ENCODE measurements around the gene VDAC2.

Gene VDAC2

DNA sequence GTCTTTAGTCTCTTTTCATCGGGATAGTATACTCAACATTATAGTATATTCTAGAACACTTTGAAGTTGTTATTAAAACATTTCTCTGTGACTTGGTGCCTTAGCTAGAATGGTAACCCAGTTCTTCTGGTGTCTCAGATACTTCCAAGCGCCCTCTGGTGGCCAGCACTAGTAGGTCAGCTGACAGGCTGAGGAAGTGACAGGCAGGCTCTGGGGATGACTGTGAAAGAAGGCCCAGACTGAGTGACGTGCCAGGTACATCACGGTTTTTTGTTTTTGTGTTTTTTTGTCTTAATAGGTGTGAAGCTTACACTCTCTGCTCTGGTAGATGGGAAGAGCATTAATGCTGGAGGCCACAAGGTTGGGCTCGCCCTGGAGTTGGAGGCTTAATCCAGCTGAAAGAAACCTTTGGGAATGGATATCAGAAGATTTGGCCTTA is 20.0 kb downstream of the VDAC2 start:
- DNase-seq (ENCODE audit: low read depth in 2 of 2), result peak; percentile 91

DNA sequence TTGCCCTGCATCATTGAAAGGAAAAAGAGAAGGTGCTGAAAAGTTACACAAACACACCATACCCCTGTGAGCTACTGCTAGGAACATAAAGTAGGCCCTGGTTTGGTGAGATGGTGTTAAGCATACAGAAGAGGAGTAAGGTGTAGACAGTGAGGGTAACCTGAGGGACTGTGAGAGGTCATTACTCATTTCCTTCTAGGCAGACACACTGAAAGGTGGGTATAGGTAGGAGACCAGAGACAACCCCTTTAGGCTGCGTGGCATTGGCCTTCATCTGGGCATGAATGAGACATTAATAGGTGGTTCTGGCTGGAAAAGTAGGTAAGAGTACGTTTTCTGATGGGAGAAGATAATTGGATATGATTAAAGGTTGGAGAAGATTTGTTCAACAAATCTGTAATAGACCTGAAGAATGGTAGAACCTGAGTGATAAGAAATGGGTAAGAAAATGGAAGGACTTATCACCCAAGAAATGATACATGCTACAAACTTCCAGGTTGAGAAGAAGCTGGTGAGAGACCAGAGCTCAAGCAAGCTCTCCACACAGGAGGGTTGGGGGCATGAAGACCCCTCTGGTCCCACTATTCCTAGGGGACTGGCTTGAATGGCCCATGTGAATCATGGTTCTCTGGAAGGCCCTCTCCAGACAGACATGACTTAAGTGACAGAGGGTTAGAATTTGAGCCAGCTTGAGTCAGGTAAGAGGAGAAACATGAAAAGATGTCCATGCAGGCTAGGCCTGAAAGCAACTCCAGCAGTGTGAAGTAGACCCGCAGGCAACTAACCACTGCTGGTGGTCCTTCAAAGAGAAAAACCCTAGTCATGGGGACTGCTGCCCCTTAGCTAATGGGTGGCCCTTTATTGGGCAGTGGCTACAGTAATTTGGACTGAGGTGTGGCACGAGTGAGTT is 21.3 kb downstream of the VDAC2 start:
- DNase-seq (ENCODE audit: low read depth in 2 of 2), result no peak

DNA sequence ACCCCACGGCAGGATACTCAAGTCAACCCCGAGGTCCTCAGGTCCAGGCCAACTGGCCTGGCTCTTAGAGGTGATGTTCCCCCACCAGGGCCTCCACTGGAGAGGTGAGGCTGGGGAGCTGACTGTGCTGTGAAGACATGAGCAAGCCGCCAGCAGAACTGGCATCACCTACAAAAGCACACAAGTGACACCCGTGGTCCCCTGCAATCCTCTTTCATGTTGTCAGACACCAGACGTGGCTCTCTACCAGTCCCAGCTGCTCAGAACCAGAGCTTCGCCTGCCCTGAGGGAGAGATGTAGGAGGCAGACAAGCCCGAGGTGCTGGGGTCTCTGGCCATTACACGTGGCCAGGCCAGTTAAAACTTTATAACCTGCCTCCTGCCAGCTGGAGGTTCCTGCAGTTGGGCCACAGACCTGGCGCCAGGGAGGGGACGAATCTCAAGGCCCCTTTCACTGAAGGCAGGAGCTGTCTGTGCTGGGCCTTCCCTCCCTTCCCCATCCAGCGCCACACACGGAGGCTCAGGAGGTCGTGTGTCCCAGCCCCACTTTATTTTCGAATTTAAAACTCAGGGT is 22.9 kb downstream of the VDAC2 start:
- DNase-seq (ENCODE audit: low read depth in 2 of 2), result no peak

DNA sequence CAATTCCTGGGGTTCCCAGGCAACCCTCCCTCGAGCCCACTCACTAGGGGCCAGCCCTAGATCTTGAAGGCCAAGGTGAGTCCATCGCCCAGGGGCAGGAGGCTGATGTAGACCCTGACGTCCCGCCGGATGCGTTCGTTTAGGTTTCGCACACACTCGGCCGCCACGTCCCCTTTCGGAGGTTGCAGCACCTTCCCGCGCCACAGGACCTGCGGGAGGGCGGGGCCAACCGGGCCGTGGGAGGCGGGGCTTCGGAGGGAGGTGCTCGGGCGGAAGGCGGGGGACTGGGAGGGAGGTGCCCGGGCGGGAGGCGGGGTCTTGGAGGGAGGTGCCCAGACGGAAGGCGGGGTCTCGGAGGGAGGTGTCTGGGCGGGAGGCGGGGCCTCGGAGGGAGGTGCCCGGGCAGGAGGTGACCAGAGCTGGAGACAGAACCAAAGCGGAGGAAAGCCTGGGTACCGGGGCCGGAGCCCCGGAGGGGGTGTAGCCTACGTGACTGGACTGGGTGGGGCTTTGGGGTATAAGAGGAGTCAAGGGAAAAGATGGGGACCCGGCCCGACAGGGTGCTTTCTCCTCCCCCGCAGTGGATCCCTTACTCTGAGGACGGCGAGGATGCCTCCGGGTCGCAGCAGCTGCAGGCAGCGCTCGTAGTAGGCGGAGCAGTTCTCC is 23.6 kb downstream of the VDAC2 start:
- DNase-seq (ENCODE audit: low read depth in 2 of 2), result peak; percentile 98 to 99

DNA sequence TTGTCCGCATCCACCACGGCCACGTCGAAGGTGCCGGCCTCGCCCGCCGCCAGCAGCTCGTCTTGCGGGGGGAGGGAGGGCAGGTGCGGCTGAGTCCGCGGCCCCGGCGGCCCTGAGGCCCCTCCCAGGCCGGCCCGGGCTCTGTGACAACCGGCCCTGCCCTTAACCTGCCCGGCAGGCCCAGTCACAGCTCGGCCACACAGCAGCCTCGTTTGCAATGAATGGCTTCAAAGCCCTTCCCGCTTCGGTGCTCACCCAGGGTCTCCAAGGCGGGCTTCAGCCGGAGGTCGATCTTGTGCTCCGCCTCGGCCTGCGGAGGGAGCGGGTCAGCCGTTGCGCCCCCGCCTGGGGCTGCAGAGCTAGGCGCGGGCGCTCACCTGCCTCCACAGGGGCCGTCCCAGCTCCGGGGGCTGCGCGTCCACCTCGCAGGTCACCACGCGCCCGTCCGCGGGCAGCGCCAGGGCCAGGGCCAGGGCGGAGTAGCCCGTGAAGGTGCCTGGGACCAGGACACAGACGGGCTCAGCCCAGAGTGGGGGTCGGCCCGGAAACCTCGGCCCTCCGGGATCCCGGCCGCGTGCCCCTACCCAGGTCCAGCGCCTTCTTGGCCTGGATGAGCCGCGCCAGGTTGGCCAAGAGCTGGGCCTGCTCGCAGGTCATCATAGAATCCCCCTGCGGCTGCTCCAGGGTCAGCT is 24.2 kb downstream of the VDAC2 start:
- DNase-seq (ENCODE audit: low read depth in 2 of 2), result peak in 1 of 2 donors; percentile 15

DNA sequence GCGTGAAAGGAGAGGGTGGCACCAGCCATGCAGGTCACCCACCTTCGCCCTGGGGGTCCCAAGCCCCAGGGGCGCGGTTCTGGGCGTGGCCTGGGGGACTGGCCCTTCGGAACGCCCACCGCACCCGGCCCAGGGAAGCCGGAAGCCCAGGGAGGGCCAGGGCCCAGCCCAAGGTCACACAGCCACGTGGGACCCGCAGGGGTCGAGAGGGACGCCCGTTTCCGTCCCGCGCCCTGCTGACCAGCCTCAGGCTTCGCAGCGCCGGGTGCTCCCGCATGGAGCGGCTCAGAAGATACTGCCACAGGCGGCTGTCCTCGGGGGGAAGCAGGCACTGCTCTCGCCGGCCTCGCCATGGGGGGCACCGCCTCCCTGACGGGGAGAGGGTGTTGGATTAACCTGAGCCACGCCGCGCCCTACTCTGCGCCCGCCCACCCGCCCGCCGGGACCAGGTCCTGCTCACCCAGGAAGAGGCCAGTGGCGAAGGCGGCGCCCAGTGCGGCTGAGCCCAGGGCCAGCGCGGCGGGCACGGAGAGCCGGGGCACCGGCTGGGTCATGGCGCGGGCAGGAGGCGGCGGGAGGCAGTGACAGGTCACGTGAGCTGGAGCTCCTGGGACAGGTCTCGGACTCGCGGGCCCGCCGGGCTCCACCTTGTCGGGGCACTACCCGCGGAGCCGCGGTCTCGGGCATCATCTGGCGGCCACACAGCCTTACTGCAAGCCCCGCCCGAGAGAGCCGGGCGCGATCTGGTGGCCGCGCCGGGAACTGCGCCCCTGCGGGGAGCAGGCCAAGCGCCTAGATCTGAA is 25.0 kb downstream of the VDAC2 start, which contains the start of gene COMTD1:
TSS of gene COMTD1 (minus strand) at position 583 of the 803 bp plus-strand sequence. CDS start at position 554, 29 bp downstream.
- peak; percentile 91 to 92 for DNase-seq (ENCODE audit: low read depth in 2 of 2)

DNA sequence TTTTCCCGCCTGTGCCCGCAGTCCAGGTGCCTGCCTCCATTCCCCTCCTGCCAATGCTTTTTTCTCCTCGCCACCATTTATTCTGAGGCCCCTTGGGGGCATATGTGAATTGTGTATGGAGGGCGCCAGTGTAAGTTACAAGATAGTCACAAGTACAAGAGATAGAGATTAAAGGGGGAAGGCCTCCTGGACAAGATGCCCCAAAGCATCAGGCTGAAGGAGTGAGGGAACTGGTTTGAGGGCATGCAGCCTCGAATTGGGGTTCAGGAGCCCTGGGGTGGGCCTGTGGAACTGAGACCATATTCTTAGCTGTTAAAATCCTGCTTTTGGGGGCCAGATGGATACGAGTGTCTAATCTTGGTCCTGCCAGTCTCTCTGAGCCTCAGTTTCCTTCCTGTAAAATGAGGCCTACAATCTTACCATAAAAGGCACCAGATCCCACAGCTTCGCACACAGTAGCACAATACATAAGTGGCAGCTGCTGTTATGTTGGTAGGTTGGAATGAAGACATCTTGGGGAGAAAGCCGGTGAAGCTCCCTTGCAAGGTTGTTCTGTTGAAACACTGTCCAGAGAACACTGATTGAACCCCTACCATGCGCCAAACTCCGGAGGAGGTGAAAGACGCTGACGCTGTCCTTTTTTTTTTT is 25.7 kb downstream of the VDAC2 start:
- DNase-seq (ENCODE audit: low read depth in 2 of 2), result no peak

DNA sequence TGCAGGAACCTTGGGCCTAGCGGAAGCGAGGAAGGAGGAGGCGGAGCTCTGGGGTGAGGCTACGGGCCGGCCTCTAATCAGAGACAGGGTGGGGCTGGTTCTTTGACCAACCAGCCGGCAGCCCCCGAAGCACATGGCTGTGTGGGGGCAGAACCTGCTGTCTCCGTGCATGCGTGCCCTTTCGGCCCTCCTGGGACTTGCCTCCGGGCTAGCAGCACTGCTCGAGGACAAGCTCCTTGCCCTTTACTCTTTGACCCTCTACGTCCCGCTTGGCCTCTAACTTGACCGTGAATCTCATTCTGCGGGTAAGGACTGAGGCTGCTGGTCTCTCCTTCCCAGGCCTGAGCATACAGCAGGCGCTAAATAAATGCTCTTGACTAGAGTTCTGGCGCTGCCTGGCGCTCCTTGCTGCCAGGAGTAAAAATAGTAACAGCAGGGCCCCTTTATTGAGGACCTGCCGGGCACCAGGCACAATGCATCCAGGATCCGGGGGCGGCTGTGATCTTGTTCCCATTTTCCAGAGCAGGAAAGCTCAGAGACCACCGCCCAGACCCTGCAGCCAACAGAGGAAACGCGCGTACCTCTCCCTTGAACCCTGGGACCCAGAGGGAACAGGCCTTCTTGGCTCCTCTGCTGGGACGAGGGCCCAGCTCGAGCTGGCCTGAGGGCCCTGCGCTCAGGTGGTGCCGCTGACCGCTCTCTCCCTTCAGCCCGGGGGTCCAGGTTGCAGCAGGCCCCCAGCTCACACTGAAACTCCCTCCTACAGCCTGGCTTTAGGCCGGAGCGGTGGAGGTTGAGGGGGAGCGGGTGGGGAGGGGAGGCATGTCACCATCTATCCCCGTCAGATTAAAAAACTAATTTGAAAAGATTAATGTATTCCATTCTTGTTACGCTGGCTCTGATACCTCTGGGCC is 27.8 kb downstream of the VDAC2 start:
- DNase-seq (ENCODE audit: low read depth in 2 of 2), result no peak

DNA sequence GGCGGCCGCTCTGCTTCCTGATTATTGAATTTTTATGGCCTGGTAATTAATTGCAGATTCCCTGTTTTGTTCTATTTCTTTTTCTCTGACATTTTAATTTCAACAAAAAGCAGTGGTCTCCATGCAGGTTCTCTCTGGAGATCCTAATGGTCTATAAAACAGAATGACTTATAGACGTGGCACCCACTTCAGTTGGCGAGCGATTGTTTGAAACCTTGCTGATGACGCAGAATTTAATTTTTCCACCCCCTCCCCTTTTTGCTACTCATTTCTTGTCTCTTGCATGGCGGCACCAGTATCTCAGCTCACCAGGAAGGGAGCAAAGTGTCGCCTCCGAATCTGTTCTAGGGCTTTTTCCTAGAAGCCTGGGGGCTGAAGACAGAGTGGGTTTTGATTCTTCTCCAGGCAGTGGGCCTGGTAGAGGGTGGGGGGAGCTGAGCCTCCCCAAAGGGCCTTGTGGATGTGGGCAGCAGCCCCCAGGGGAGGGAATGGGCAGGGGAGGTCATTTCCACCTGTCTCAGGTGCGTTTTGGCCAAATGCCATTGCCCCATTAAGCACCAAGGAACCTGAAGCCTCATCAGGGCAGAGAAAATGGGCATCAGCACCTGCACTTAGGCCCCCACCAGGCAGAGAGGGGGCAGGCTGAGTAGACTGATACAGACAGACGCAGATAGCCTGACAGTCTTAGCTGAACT is 28.6 kb downstream of the VDAC2 start:
- no peak for DNase-seq (ENCODE audit: low read depth in 2 of 2)

DNA sequence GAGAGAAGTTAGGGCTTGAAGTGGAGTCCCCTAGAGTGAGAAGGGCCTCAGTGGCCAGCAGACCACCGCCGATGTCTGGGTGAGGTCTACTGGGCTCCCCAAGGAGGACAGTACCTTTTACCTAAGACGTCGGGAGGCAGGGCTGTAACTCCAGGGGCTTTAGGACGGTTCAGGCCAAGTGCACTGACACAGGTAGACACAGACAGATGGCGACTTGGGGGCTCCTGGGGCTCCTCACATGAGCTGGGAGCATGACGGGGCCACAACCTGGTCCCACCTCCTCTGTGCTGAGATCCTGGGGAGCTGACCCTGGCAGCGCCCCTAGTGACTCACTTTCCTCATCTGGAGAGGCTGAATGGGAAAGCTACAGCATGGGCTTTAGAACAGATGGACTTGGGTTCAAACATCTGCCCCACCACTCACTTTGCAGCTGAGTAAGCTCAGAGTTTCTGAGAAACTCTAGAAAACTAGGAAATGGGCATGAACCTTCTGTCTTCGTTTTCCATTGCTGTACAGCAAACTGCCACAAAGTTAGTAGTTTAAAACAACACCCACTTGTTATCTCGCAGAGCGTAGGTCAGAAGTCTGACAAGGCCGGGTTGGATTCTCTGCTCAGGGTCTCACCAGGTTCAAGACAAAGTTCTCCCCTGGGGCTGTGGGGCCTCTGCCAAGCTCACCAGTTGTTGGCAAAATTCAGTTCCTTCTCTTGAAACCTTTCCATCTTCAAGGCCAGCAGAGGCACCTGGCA is 29.9 kb downstream of the VDAC2 start:
- DNase-seq (ENCODE audit: low read depth in 2 of 2), result no peak

DNA sequence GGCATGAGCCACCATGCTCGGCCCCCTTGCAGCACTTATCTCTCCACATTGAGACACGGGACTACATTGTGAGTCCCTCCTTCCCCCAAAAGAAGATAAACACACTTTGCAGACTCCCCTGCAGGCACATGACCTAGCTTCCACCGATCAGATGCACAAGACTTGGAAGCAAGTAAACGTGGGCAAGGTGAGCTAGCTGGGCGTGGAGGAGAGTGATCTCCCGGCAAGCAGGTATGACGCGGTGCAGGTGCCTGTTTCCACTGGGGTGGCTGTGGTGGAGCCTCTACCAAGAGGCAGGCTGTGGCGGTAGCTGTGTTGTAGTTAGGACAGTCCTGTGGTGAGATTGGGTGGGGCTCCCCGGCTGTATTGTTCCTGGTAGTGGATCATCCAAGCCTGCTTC is 32.8 kb downstream of the VDAC2 start:
- no peak for DNase-seq (ENCODE audit: low read depth in 2 of 2)

DNA sequence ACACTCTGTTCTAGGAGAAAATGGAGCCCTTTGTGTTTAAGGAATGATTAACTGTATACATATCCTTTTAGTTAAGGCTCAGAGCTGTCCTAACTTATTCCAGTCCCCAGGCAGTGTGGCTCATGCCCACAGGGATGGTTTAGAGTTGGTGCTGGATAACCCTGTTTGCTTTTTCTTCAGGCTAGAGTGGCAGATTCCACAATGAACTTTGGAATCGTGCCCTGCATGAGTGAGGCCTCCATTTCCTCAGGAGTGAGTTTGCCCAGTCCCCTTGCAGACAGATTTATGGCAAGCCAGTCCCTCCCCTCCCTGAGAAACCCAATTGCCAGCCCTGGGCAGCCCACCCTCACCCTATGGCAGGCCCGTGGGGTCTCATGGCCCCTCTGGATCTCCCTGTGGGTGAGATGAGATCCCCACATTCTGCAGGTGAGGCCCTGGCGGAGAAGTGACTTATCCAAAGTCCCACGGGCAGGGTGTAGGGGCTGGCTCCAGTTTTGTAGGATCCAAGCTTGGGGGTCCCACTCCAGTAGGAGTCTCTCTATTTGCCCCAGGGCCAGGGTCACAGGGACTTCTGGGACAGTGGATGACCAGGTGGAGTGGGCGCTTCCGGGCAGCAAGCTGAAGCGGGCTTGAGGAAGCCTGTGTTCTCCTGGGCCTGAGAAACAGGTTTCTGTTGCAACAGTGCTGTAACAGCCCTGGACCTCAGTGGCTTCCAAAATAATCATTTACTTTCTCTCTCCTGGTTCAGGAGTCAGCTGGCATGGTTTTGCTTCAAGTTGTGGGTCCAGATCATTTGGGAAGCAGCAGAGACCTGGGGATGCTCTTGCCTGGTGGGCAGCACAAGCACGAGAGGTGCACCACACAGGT is 34.1 kb downstream of the VDAC2 start:
- no peak for DNase-seq (ENCODE audit: low read depth in 2 of 2)

DNA sequence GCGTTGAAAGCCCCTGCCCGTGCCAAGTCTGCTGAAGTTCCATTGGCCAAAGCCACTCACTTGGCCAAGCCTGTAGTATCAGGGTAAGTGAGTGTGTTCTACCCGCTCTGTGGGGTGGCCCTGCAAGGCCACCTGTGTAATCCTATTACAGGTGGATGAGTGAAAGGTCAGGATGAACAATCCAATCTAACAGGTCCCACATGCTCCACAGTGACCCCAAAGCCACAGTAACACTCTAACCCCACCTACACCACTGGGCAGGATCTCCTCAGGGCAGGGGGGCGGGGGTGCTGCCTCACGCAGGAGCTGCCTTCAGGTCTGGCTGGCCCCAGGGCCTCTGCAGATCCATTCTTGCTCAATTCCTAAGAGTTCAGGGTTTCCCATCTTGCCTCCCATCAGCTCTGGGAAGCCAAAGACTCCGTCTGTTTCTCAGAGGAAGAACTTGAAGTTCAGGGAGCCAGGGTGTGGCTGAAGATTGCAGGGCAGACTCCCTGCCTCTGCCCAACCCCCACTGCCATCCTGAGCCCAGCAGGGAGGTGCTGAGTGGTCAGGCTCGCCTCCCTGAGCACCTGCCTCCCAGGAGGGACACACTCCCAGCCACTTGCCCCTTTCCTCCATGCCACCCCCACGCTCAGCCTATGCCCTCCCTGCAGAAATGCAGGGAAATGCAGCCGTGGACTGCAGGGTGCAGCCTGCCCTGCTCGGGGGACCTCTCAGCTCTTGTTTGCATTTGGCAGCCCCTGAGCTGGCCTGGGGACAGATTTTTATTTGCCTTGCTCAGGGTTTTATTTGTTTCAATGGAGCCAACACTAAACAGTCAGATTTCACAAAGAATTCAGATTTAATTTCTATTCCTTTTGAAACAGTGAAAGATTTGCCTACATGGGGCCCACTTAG is 35.0 kb downstream of the VDAC2 start:
- DNase-seq (ENCODE audit: low read depth in 2 of 2), result no peak

DNA sequence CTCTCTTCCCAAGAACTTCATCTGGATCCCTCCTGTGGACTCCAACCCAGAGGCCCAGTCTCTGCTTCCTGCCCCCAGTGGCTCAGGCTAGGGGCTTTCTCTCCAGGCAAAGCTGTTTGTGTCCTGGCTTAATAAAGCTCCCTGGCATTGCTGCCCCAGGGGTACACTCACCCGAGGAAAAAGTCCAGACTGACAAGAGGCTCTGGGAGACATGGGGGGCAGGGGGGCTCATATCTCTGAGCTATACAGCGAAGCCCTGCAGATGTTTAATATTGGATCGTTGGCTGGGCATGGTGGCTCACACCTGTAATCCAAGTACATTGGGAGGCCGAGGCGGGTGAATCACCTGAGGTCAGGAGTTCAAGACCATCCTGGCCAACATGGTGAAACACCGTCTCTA is 35.9 kb downstream of the VDAC2 start:
- DNase-seq (ENCODE audit: low read depth in 2 of 2), result no peak

DNA sequence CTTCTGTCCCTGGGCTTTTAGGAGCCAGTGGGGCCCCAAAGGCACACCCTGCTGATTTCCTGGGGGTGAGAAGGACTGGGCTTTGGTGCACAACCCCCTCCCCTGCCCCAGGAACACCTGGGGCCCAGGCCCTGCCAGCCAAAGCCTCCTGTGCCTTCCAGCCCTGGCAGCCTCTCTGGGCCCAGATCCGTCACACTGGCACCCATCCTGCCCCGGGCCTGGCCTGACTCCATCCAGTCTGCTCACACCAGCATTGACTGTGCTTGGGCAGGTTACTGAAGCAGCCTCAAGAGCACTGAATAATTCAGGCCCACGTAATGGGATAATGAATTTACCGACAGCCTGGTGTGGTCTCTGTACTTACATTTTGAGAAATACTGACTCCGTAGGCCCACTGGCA is 37.2 kb downstream of the VDAC2 start:
- DNase-seq (ENCODE audit: low read depth in 2 of 2), result no peak

DNA sequence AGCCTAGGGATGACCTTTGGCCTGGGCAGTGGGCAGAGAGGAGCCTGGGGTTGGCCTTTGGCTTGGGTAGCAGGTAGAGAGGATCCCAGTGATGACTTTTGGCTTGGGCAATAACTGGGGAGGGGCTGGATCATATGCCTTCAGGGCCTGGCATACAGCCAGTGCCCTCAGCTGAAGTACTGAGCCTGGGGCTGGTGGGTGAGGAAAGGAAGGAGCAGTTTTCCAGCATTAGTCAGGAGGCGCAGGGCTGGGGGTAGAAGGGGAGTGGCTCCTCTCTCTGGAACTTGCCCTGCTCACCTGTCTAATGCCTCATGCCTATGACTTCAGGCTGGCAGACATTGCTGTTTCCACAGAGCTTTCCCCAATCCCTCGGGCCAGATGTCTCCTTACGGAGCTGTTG is 40.3 kb downstream of the VDAC2 start:
- no peak for DNase-seq (ENCODE audit: low read depth in 2 of 2)

Data from stimulated activated CD4-positive, alpha-beta T cell treated with anti-CD3 and anti-CD28 coated beads, Interleukin-1b, Interleukin-23, amount 100 ng/mL, for 4 hours (primary cell).